GM06990 (cell line): Measurements from ENCODE around the gene MAVS.

Source experiments
- DNase-seq: peaks from one replicate; pipeline ENCODE4 v3.0.0-alpha.2; 2011; ENCODE audit not compliant: insufficient read length; ENCODE audit errors: extremely low read depth
- H3K27me3 ChIP-seq: replicated peaks from 2 replicates; pipeline ENCODE4 v1.6.0; 2011; ENCODE audit warnings: low read length; ENCODE audit not compliant: control insufficient read depth, insufficient read depth
- H3K36me3 ChIP-seq: 2 replicates; pipeline ENCODE4 v1.5.1; 2011; ENCODE audit warnings: low read length; ENCODE audit not compliant: control insufficient read depth, insufficient read depth
- H3K4me3 ChIP-seq: replicated peaks from 2 replicates; pipeline ENCODE4 v1.5.1; 2011; ENCODE audit warnings: low read depth, mild to moderate bottlenecking, control low read depth, low read length
- TF ChIP-seq, protein P1 (sequence below): IDR thresholded peaks from 2 replicates; pipeline ENCODE4 v1.5.1; 2011; ENCODE audit warnings: low read length, control low read depth, mild to moderate bottlenecking, inconsistent platforms; ENCODE audit not compliant: insufficient read depth, poor library complexity, severe bottlenecking

MAVS gene

DNA sequence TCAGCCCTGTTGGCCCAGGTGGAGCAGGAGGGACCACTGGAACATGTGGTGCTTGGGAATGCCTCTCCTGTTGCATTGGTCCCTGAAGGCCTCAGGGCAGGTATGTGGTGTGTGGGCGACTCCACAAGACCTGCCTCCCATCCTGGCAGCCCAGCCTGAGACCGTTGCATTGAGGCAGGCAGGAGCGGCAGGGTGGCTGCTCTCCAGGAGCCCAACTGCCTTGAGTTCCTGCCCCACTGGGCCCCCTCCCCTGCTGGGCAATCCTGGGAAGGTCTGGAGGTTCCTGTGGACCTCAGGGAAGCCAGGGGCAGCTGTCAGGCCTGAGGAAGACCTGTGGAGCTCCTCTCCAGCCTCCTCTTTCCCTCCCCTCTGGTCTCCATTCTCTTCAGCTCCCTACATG lies 19.8 kb downstream of the MAVS start:
- Histone ChIP-seq H3K27me3 (no peaks in the 10 kb centered on the region), H3K36me3 (peaks cover 55% of the 10 kb centered on the region), H3K4me3 (no peak overlapping the region)
- DNase-seq, result no peak
- TF ChIP-seq, protein P1, sequence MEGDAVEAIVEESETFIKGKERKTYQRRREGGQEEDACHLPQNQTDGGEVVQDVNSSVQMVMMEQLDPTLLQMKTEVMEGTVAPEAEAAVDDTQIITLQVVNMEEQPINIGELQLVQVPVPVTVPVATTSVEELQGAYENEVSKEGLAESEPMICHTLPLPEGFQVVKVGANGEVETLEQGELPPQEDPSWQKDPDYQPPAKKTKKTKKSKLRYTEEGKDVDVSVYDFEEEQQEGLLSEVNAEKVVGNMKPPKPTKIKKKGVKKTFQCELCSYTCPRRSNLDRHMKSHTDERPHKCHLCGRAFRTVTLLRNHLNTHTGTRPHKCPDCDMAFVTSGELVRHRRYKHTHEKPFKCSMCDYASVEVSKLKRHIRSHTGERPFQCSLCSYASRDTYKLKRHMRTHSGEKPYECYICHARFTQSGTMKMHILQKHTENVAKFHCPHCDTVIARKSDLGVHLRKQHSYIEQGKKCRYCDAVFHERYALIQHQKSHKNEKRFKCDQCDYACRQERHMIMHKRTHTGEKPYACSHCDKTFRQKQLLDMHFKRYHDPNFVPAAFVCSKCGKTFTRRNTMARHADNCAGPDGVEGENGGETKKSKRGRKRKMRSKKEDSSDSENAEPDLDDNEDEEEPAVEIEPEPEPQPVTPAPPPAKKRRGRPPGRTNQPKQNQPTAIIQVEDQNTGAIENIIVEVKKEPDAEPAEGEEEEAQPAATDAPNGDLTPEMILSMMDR, result no peak

GRCh38 chr20:3867802-3868201 lies 21.2 kb downstream of the MAVS start:
- TF ChIP-seq, protein P1, result no peak
- H3K36me3 ChIP-seq, result peaks cover 47% of the 10 kb centered on the region
- no peaks in the 10 kb centered on the region for H3K27me3 ChIP-seq
- no peak overlapping the region for H3K4me3 ChIP-seq
- no peak for DNase-seq

DNA sequence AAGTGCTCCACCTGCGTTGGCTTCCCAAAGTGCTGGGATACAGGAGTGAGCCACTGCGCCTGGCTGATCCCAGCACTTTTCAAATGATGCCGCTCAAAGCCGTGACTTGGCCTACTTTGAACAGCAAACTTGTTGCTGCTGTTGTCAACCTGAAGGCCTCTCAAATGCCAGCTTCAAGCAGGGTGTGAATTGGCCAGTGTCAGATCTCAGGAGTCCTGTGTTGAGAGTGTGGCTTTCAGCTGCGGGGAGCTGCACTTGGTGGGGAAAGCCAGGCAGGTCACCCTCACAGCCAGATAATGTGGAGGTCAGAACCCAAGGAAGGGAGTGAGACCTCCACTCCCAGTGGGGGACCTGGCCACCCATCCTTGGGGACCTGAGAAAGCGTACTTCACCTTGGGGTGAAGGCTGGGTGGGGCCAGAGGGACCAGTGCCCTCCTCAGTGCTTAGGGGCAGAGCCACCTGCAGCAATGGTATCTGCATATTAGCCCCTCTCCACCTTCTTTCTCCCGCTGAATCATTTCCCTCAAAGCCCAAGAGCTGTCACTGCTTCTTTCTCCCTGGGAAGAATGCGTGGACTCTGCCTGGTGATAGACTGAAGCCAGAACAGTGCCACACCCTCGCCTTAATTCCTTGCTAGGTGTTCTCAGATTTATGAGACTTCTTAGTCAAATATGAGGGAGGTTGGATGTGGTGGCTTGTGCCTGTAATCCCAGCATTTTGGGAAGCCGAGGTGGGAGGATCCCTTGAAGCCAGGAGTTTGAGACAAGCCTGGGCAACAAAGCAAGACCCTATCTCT lies 23.4 kb downstream of the MAVS start:
- Histone ChIP-seq H3K4me3 (no peak overlapping the region), H3K36me3 (peaks cover 33% of the 10 kb centered on the region), H3K27me3 (no peaks in the 10 kb centered on the region)
- TF ChIP-seq, protein P1, result no peak
- DNase-seq, result no peak

DNA sequence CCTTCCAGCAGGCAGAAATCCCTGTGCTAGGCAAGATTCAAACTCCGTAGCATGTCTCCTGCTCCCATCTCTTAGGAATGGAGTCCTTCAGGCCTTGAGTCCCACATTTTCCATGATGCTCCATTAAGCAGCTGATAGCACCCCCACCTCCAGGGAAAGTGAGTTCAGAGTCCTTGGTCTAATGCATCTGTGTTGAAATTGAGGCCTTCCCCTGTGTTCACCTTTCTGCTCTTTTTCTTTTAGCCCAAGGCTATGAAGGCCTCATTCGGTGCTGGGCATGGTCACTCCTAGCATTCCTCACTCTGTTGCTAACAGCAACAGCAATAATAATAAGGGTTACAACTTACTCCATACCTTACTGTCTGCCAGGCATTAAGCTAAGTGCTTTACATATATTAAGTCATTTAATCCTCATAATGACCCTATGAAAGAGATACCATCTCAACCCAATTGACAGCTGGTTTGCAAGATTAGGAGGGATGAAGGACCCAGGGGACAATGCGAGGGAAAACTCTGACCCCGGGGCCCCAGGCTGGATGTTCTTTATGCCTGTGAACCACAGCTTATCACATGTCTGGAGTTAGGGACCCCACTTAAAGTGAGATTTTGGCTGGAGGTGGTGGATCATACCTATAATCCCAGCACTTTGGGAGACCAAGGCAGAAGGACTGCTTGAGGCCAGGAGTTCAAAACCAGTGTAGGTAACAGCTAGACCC lies 25.1 kb downstream of the MAVS start:
- H3K27me3 ChIP-seq, result no peaks in the 10 kb centered on the region
- no peak for DNase-seq
- no peak overlapping the region for H3K4me3 ChIP-seq
- TF ChIP-seq, protein P1, result no peak
- peaks cover 19% of the 10 kb centered on the region for H3K36me3 ChIP-seq

- peaks cover 12% of the 10 kb centered on the region for H3K36me3 ChIP-seq
- no peak for DNase-seq
- TF ChIP-seq, protein P1, result no peak
Observed at GRCh38 chr20:3873507-3873906, 26.9 kb downstream of the MAVS start.

More at GRCh38 chr20:3873507-3873906, 26.9 kb downstream of the MAVS start:
- Histone ChIP-seq H3K27me3 (no peaks in the 10 kb centered on the region), H3K4me3 (no peak overlapping the region)
